ENCODE data around the gene AKT1. TPM values are rescaled to one million over a fixed set of nuclear protein-coding genes. Genes with fewer than 3 reads are reported as not detected.

The AKT1 gene
- total and polyA plus RNA-seq, 2 donors, result 56.2 to 90.9 TPM

DNA sequence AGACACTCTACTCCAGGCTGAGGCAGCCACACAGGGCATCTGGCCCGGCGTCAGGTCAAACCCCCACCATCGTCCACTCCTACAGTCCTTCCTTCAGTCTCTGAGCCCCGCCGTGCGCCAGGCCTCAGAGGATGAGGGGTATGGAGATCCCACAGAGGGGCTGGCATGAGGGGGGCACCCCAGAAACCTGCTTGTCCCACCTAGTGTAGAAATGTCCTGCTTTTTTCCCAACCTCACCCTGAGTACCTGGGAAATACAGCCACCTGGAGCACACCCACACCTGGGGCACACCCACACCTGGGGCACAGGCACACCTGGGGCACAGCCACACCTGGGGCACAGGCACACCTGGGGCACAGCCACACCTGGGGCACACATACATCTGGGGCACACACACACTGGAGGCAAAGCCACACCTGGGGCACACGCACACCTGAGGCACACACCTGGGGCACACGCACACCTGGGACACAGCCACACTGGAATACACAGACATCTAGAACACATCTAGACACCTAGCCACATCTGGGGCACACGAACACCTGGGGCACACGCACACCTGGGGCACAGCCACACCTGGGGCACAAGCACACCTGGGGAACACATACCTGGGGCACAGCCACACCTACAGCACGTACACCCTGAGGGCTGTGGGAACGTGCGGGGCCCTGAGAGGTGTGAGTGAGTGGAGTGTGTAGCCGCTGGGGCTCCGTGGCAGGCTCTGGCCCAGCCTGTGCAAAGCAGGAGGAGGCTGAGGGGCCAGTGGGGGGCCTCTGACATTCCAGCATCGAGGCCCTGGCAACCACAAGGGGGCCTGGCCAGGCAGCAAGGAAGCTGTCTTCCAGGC lies 18.4 kb downstream of the AKT1 start:
- Histone ChIP-seq H3K27me3 (ENCODE audit: control insufficient read depth in 2 of 2, insufficient read depth in 1 of 2, low read length in 1 of 2) (no peaks in the 10 kb centered on the region), H3K4me3 (ENCODE audit: low read length in 2 of 2) (no peak overlapping the region), H3K4me1 (ENCODE audit: control insufficient read depth in 2 of 2, insufficient read depth in 2 of 2, low read length in 2 of 2) (no peaks in the 10 kb centered on the region), H3K9me3 (ENCODE audit: control insufficient read depth in 2 of 2, insufficient read depth in 1 of 2, low read length in 1 of 2) (peaks cover 0 to 13% of the 10 kb centered on the region in 2 donors), H3K27ac (ENCODE audit: low read depth in 1 of 2, low read length in 1 of 2) (no peak overlapping the region), H3K36me3 (ENCODE audit: control insufficient read depth in 2 of 2, insufficient read depth in 2 of 2, low read length in 1 of 2) (peaks cover 38 to 79% of the 10 kb centered on the region in 2 donors)
- 94% methylated on average over 16 of the region's 16 CpGs for WGBS
- no peak for DNase-seq (ENCODE audit: low read depth in 6 of 9, low spot score in 9 of 9)

DNA sequence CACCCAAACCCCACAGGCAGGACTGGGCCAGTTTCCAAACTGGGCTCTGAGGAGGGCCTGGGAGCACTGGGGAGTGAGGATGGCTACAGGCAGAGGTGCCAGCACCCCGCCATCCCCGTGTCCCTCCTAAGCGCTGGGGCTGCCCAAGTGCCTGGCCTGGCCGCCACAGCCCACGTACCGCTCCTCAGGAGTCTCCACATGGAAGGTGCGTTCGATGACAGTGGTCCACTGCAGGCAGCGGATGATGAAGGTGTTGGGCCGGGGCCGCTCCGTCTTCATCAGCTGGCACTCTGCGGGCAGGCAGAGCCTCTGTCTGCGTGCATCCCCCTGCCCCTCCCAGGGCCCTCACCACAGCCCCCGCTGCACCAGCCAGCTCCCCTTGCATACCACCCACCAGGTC lies 19.1 kb downstream of the AKT1 start:
- H3K36me3 ChIP-seq (ENCODE audit: control insufficient read depth in 2 of 2, insufficient read depth in 2 of 2, low read length in 1 of 2), result peaks cover 45 to 81% of the 10 kb centered on the region in 2 donors
- WGBS, result 98% methylated on average over 15 of the region's 15 CpGs
- H3K27me3 ChIP-seq (ENCODE audit: control insufficient read depth in 2 of 2, insufficient read depth in 1 of 2, low read length in 1 of 2), result no peaks in the 10 kb centered on the region
- no peak for DNase-seq (ENCODE audit: low read depth in 6 of 9, low spot score in 9 of 9)
- no peak overlapping the region for H3K4me3 ChIP-seq (ENCODE audit: low read length in 2 of 2)
- H3K27ac ChIP-seq (ENCODE audit: low read depth in 1 of 2, low read length in 1 of 2), result no peak overlapping the region
- H3K9me3 ChIP-seq (ENCODE audit: control insufficient read depth in 2 of 2, insufficient read depth in 1 of 2, low read length in 1 of 2), result peaks cover 0 to 20% of the 10 kb centered on the region in 2 donors
- H3K4me1 ChIP-seq (ENCODE audit: control insufficient read depth in 2 of 2, insufficient read depth in 2 of 2, low read length in 2 of 2), result no peaks in the 10 kb centered on the region

DNA sequence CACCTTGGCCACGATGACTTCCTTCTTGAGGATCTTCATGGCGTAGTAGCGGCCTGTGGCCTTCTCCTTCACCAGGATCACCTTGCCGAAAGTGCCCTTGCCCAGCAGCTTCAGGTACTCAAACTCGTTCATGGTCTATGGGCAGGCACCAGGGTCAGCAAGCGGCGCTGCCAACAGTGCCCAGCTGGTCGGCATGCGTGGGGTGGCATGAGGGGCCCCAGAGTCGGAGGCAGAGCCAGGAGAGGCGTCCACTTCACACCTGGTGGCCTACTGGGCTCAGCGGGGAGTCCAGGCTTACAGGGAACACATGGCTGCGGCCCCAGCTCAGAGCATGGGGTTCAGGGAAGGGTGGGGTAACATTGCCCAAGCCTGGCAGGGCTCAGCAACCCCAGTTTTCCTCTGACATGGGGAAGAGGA lies 20.5 kb downstream of the AKT1 start:
- Histone ChIP-seq H3K4me1 (ENCODE audit: control insufficient read depth in 2 of 2, insufficient read depth in 2 of 2, low read length in 2 of 2) (no peaks in the 10 kb centered on the region), H3K9me3 (ENCODE audit: control insufficient read depth in 2 of 2, insufficient read depth in 1 of 2, low read length in 1 of 2) (peaks cover 5 to 28% of the 10 kb centered on the region in 2 donors), H3K27me3 (ENCODE audit: control insufficient read depth in 2 of 2, insufficient read depth in 1 of 2, low read length in 1 of 2) (no peaks in the 10 kb centered on the region), H3K4me3 (ENCODE audit: low read length in 2 of 2) (no peak overlapping the region), H3K36me3 (ENCODE audit: control insufficient read depth in 2 of 2, insufficient read depth in 2 of 2, low read length in 1 of 2) (peaks cover 53 to 81% of the 10 kb centered on the region in 2 donors), H3K27ac (ENCODE audit: low read depth in 1 of 2, low read length in 1 of 2) (no peak overlapping the region)
- 94% methylated on average over 13 of the region's 13 CpGs for WGBS
- DNase-seq (ENCODE audit: low read depth in 6 of 9, low spot score in 9 of 9), result no peak

DNA sequence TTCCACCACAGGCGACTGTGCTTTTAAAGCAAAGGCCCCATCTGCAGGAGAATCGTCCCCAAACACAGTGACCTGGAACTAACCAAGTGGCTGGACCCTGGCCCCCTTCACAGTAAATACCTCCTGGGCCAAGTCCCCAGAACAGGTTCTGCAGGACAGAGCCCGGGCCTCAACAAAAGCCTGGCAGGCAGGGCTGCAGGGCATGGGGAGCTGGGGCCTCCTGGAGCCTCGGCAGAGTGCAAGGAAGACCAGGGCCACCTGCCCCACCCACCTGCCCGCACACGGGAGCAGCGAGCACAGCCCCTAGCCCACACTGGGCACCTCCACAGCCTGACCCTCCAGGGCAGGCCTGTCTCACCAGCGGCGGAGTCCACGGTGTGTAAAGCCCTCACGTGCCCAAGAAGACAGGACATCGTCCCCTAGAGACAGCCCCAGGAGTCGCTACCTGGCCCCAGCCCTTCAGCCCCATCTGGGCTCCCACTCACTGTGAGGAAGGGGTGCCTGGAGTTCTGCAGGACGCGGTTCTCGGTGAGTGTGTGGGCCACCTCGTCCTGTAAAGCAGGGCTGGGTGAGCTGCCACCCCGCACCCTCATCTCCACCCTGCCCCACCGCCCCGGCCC lies 21.0 kb downstream of the AKT1 start:
- Histone ChIP-seq H3K4me1 (ENCODE audit: control insufficient read depth in 2 of 2, insufficient read depth in 2 of 2, low read length in 2 of 2) (no peaks in the 10 kb centered on the region), H3K4me3 (ENCODE audit: low read length in 2 of 2) (no peak overlapping the region), H3K36me3 (ENCODE audit: control insufficient read depth in 2 of 2, insufficient read depth in 2 of 2, low read length in 1 of 2) (peaks cover 53 to 80% of the 10 kb centered on the region in 2 donors), H3K27ac (ENCODE audit: low read depth in 1 of 2, low read length in 1 of 2) (no peak overlapping the region), H3K9me3 (ENCODE audit: control insufficient read depth in 2 of 2, insufficient read depth in 1 of 2, low read length in 1 of 2) (peaks cover 5 to 28% of the 10 kb centered on the region in 2 donors), H3K27me3 (ENCODE audit: control insufficient read depth in 2 of 2, insufficient read depth in 1 of 2, low read length in 1 of 2) (no peaks in the 10 kb centered on the region)
- WGBS, result 96% methylated on average over 20 of the region's 20 CpGs
- no peak for DNase-seq (ENCODE audit: low read depth in 6 of 9, low spot score in 9 of 9)

GRCh38 chr14:104773505-104774452 lies 21.8 kb downstream of the AKT1 start:
- 96% methylated on average over 46 of the region's 46 CpGs for WGBS
- no peaks in the 10 kb centered on the region for H3K27me3 ChIP-seq (ENCODE audit: control insufficient read depth in 2 of 2, insufficient read depth in 1 of 2, low read length in 1 of 2)
- no peak for DNase-seq (ENCODE audit: low read depth in 6 of 9, low spot score in 9 of 9)
- peaks cover 5 to 28% of the 10 kb centered on the region in 2 donors for H3K9me3 ChIP-seq (ENCODE audit: control insufficient read depth in 2 of 2, insufficient read depth in 1 of 2, low read length in 1 of 2)
- no peak overlapping the region for H3K27ac ChIP-seq (ENCODE audit: low read depth in 1 of 2, low read length in 1 of 2)
- peaks cover 0 to 2% of the 10 kb centered on the region in 2 donors for H3K4me1 ChIP-seq (ENCODE audit: control insufficient read depth in 2 of 2, insufficient read depth in 2 of 2, low read length in 2 of 2)
- peaks cover 61 to 79% of the 10 kb centered on the region in 2 donors for H3K36me3 ChIP-seq (ENCODE audit: control insufficient read depth in 2 of 2, insufficient read depth in 2 of 2, low read length in 1 of 2)
- no peak overlapping the region for H3K4me3 ChIP-seq (ENCODE audit: low read length in 2 of 2)

DNA sequence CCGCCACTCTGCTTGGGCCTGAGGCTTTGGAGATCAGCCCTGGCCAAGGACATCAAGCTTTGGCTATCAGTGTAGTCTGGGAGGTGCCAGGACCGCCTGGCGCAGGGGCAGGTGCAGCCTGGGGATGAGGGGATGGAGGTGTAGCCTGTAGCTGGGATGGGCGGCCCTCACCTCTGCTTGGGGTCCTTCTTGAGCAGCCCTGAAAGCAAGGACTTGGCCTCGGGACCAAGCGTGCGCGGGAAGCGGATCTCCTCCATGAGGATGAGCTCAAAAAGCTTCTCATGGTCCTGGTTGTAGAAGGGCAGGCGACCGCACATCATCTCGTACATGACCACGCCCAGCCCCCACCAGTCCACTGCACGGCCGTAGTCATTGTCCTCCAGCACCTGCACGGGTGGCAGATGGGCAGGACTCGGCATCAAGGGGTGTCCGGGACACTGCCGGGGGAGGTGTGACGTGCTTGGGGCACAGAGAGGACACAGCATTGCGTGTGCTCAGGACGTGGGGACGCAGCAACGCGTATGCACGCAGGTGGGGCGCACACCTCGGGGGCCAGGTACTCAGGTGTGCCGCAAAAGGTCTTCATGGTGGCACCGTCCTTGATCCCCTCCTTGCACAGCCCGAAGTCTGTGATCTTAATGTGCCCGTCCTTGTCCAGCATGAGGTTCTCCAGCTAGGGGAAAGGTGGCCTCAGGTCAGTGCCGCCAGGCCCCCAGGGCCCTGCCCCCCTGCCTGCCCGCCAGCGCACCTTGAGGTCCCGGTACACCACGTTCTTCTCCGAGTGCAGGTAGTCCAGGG lies 22.6 kb downstream of the AKT1 start:
- Histone ChIP-seq H3K36me3 (ENCODE audit: control insufficient read depth in 2 of 2, insufficient read depth in 2 of 2, low read length in 1 of 2) (peaks cover 63 to 75% of the 10 kb centered on the region in 2 donors), H3K4me1 (ENCODE audit: control insufficient read depth in 2 of 2, insufficient read depth in 2 of 2, low read length in 2 of 2) (peaks cover 0 to 7% of the 10 kb centered on the region in 2 donors), H3K9me3 (ENCODE audit: control insufficient read depth in 2 of 2, insufficient read depth in 1 of 2, low read length in 1 of 2) (peaks cover 5 to 28% of the 10 kb centered on the region in 2 donors), H3K4me3 (ENCODE audit: low read length in 2 of 2) (no peak overlapping the region), H3K27me3 (ENCODE audit: control insufficient read depth in 2 of 2, insufficient read depth in 1 of 2, low read length in 1 of 2) (no peaks in the 10 kb centered on the region), H3K27ac (ENCODE audit: low read depth in 1 of 2, low read length in 1 of 2) (no peak overlapping the region)
- DNase-seq (ENCODE audit: low read depth in 6 of 9, low spot score in 9 of 9), result no peak
- WGBS, result 98% methylated on average over 38 of the region's 38 CpGs

DNA sequence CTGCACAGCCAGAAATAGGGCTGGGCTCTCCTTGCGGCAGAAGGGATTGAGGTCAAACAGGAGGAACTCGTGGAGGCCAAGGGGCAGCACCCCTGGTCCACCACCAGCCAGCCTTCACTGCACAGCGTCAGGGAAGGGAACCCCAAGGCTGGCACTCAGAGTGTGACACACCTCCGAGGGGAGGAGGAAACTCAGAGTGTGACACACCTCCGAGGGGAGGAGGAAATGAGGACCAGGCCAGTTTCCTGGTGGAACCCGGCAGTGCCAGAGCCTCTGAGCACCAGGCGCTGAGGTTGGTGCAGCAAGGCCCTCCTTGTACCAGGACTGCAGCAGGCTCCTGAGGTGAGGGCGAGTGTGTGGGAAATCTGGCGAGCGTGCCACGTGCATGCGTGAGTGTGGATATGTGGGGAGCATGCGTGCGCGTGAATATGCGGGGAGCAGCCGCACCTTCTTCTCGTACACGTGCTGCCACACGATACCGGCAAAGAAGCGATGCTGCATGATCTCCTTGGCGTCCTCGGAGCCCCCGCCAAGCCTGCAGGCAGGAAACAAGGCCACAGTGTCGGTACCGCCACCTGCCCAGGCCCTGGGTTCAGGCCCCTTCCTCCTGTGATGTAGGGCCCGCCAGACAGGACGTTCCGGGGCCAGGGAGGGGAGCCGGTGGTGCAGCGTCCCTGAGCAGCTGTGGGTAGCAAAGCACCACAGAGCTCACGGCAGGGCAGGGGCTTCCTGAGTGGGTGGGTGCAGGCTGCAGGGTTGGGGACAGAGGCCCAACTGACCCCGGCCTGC lies 23.4 kb downstream of the AKT1 start:
- DNase-seq (ENCODE audit: low read depth in 6 of 9, low spot score in 9 of 9), result no peak
- Histone ChIP-seq H3K27ac (ENCODE audit: low read depth in 1 of 2, low read length in 1 of 2) (no peak overlapping the region), H3K27me3 (ENCODE audit: control insufficient read depth in 2 of 2, insufficient read depth in 1 of 2, low read length in 1 of 2) (no peaks in the 10 kb centered on the region), H3K4me1 (ENCODE audit: control insufficient read depth in 2 of 2, insufficient read depth in 2 of 2, low read length in 2 of 2) (peaks cover 0 to 14% of the 10 kb centered on the region in 2 donors), H3K9me3 (ENCODE audit: control insufficient read depth in 2 of 2, insufficient read depth in 1 of 2, low read length in 1 of 2) (peaks cover 5 to 21% of the 10 kb centered on the region in 2 donors), H3K36me3 (ENCODE audit: control insufficient read depth in 2 of 2, insufficient read depth in 2 of 2, low read length in 1 of 2) (peaks cover 67 to 70% of the 10 kb centered on the region in 2 donors), H3K4me3 (ENCODE audit: low read length in 2 of 2) (no peak overlapping the region)
- WGBS, result 93% methylated on average over 34 of the region's 34 CpGs

DNA sequence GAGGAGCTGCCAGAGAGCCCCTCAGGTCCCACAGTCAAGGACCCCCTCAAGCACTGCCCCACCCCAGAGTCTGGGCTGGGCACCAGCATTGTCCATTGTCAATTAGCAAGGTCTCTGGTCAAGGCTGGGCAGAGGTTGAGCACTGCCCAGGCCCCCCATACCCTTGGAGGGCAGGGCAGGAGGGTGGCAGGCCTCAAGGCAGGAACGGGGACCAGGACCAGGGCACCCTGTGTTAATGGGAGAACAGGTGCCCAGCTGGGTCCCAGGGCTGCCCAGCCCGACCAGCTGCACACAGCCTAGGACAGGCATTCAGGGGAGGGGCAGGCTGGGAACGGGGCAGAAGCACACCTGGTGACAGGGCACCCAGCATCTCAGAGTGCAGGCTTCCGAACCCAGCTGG lies 24.2 kb downstream of the AKT1 start:
- peaks cover 5 to 16% of the 10 kb centered on the region in 2 donors for H3K9me3 ChIP-seq (ENCODE audit: control insufficient read depth in 2 of 2, insufficient read depth in 1 of 2, low read length in 1 of 2)
- WGBS, result 98% methylated on average over 4 of the region's 4 CpGs
- H3K36me3 ChIP-seq (ENCODE audit: control insufficient read depth in 2 of 2, insufficient read depth in 2 of 2, low read length in 1 of 2), result peaks cover 62% of the 10 kb centered on the region in 2 donors
- no peaks in the 10 kb centered on the region for H3K27me3 ChIP-seq (ENCODE audit: control insufficient read depth in 2 of 2, insufficient read depth in 1 of 2, low read length in 1 of 2)
- no peak overlapping the region for H3K27ac ChIP-seq (ENCODE audit: low read depth in 1 of 2, low read length in 1 of 2)
- no peak for DNase-seq (ENCODE audit: low read depth in 6 of 9, low spot score in 9 of 9)
- no peak overlapping the region for H3K4me3 ChIP-seq (ENCODE audit: low read length in 2 of 2)
- peaks cover 0 to 15% of the 10 kb centered on the region in 2 donors for H3K4me1 ChIP-seq (ENCODE audit: control insufficient read depth in 2 of 2, insufficient read depth in 2 of 2, low read length in 2 of 2)

All from thymus (tissue), 11 donors.